OCI-LY7 (cell line): ENCODE data around the gene TAOK3. TPM values are rescaled to one million over a fixed set of nuclear protein-coding genes. Genes with fewer than 3 reads are reported as not detected.

Source experiments
- BruUV-seq: library from RNA; stranded (reverse); fragments of 400-500 nt; replicated peaks from 2 replicates; lab custom pipeline; 2021; lab: Mats Ljungman, UMichigan
- CTCF ChIA-PET: fragments of 300-600 bp; sonication (Branson Sonifier 250); formaldehyde crosslinking; loops from one replicate; lab custom pipeline; 2022; ENCODE audit warnings: antibody characterized with exemption; ENCODE audit not compliant: unreplicated experiment; lab: Charles Lee
- POLR2A ChIA-PET: fragments of 300-600 bp; sonication (Branson Sonifier 250); formaldehyde crosslinking; loops from one replicate; lab custom pipeline; 2022; ENCODE audit warnings: antibody characterized with exemption; lab: Charles Lee
- DNase-seq: peaks from one replicate; pipeline ENCODE4 v3.0.0-alpha.2; 2015; ENCODE audit warnings: low spot score
- H2AFZ ChIP-seq: fragments of 200-600 bp; sonication (generic), shearing (Covaris generic); 2 replicates; pipeline ENCODE4 v1.6.1; 2014; ENCODE audit warnings: mild to moderate bottlenecking, antibody characterized with exemption, low read length, moderate library complexity
- H3K27ac ChIP-seq: fragments of 200-600 bp; sonication (generic); 2 replicates; pipeline ENCODE4 v1.5.1; 2014; ENCODE audit warnings: mixed run types, low read depth, mild to moderate bottlenecking, moderate library complexity, low read length, inconsistent platforms; ENCODE audit not compliant: poor library complexity, severe bottlenecking
- H3K36me3 ChIP-seq: fragments of 200-600 bp; sonication (generic); 2 replicates; pipeline ENCODE4 v1.6.1; 2014; ENCODE audit warnings: mild to moderate bottlenecking, antibody characterized with exemption, low read length, moderate library complexity, mixed read lengths; ENCODE audit not compliant: insufficient read depth
- H3K4me1 ChIP-seq: fragments of 200-600 bp; sonication (generic); 2 replicates; pipeline ENCODE4 v1.5.1; 2014; ENCODE audit warnings: mild to moderate bottlenecking, low read length; ENCODE audit not compliant: insufficient read depth, poor library complexity, severe bottlenecking
- H3K4me2 ChIP-seq: fragments of 200-600 bp; sonication (generic); 2 replicates; pipeline ENCODE4 v1.6.1; 2014; ENCODE audit warnings: mild to moderate bottlenecking, low read length
- H3K4me3 ChIP-seq: fragments of 200-600 bp; sonication (generic); 2 replicates; pipeline ENCODE4 v1.5.1; 2014; ENCODE audit warnings: mild to moderate bottlenecking, low read depth, low read length; ENCODE audit not compliant: poor library complexity, severe bottlenecking
- H3K79me2 ChIP-seq: fragments of 200-600 bp; sonication (generic); 2 replicates; pipeline ENCODE4 v1.6.1; 2016; ENCODE audit warnings: low read depth, mild to moderate bottlenecking, low read length, moderate library complexity, mixed read lengths; ENCODE audit not compliant: insufficient read depth
- H3K9me2 ChIP-seq: fragments of 200-600 bp; sonication (generic); 2 replicates; pipeline ENCODE4 v1.6.1; 2016; ENCODE audit warnings: mild to moderate bottlenecking, low read length, mixed read lengths; ENCODE audit not compliant: insufficient read depth
- H3K9me3 ChIP-seq: fragments of 200-600 bp; sonication (generic); 2 replicates; pipeline ENCODE4 v1.6.1; 2014; ENCODE audit warnings: mild to moderate bottlenecking, mixed run types, low read length, mixed read lengths
- H4K20me1 ChIP-seq: fragments of 200-600 bp; sonication (generic); 2 replicates; pipeline ENCODE4 v1.6.1; 2014; ENCODE audit warnings: mild to moderate bottlenecking, antibody characterized with exemption, low read length, moderate library complexity, mixed read lengths; ENCODE audit not compliant: insufficient read depth
- EZH2phosphoT487 ChIP-seq: fragments of 200-600 bp; sonication (generic); IDR thresholded peaks from 2 replicates; pipeline ENCODE4 v1.6.1; 2018; ENCODE audit warnings: low read depth, borderline replicate concordance, mild to moderate bottlenecking, mixed run types, antibody characterized with exemption, low read length, moderate library complexity, mixed read lengths
- intact Hi-C: fragments of 100-400 bp; cut with micrococcal nuclease; formaldehyde crosslinking; loops from one replicate; pipeline ENCODE4 v1.10.0; 2022; ENCODE audit not compliant: unreplicated experiment
- total RNA-seq, 2 experiments: library from RNA; depleted of rRNA in 1 of 2; stranded (reverse); fragments of >200 nt in 1 of 2; shearing (Covaris generic) in 1 of 2; gene quantifications; 2 replicates each; pipeline ENCODE4 v1.2.3, GENCODE V29; 2014 to 2022
- TF ChIP-seq, protein P1 (sequence below): fragments of 200-600 bp; sonication (generic); conservative IDR thresholded peaks from 2 replicates; pipeline ENCODE4 v1.5.1; 2014; ENCODE audit warnings: mild to moderate bottlenecking, antibody characterized with exemption, low read length, moderate library complexity, mixed read lengths

Gene TAOK3
- total RNA-seq, 2 experiments from 2014 or later = 30.7 to 56.0 TPM

DNA sequence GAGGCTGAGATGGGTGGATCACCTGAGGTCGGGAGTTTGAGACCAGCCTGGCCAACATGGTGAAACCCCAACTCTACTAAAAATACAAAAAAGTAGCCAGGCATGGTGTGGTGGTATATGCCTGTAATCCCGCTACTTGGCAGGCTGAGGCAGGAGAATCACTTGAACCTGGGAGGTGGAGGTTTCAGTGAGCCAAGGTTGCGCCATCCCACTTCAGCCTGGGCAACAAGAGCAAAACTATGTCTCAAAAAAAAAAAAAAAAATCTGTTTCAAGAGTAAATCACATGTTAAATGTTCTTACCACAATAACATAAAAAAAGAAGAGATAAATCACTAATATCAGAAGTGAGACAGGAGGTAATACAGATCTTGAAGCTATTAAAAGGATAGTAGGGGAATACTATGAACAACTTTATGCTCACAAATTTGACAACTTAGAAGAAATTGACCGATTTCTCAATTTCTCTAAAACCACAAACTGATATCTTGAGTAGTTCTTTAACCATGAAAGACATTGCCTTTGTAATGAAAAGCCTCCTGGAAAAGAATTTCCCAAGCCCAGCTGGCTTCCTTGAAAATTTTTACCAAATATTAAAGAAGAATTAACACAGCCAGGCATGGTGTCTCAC lies 37.7 kb downstream of the TAOK3 start:
- TF ChIP-seq EZH2phosphoT487 = no peak
- TF ChIP-seq, protein P1, sequence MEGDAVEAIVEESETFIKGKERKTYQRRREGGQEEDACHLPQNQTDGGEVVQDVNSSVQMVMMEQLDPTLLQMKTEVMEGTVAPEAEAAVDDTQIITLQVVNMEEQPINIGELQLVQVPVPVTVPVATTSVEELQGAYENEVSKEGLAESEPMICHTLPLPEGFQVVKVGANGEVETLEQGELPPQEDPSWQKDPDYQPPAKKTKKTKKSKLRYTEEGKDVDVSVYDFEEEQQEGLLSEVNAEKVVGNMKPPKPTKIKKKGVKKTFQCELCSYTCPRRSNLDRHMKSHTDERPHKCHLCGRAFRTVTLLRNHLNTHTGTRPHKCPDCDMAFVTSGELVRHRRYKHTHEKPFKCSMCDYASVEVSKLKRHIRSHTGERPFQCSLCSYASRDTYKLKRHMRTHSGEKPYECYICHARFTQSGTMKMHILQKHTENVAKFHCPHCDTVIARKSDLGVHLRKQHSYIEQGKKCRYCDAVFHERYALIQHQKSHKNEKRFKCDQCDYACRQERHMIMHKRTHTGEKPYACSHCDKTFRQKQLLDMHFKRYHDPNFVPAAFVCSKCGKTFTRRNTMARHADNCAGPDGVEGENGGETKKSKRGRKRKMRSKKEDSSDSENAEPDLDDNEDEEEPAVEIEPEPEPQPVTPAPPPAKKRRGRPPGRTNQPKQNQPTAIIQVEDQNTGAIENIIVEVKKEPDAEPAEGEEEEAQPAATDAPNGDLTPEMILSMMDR = no peak
- BruUV-seq = no TSS peak
- H3K4me1 ChIP-seq = peaks cover 11% of the 10 kb centered on the region
- H2AFZ ChIP-seq = no peak overlapping the region
- H3K4me2 ChIP-seq = no peak overlapping the region
- no peak for DNase-seq
- POLR2A ChIA-PET = interaction anchor here (0.7 kb wide), 1 partner anchor 43 kb away, joined by 4 read pairs; no protein-coding TSS in a partner anchor
- 0 out of 2 replicates have a peak, but pooled peaks cover 3% of the 10 kb centered on the region for H4K20me1 ChIP-seq
- H3K36me3 ChIP-seq = peaks cover 11% of the 10 kb centered on the region
- intact Hi-C loops = no loop called here
- H3K9me3 ChIP-seq = no peaks in the 10 kb centered on the region
- H3K27ac ChIP-seq = no peak overlapping the region
- no peaks in the 10 kb centered on the region for H3K9me2 ChIP-seq
- no peak overlapping the region for H3K4me3 ChIP-seq
- CTCF ChIA-PET = no interaction called here
- peaks cover 34% of the 10 kb centered on the region; the same call in 1 of the 2 replicates for H3K79me2 ChIP-seq

DNA sequence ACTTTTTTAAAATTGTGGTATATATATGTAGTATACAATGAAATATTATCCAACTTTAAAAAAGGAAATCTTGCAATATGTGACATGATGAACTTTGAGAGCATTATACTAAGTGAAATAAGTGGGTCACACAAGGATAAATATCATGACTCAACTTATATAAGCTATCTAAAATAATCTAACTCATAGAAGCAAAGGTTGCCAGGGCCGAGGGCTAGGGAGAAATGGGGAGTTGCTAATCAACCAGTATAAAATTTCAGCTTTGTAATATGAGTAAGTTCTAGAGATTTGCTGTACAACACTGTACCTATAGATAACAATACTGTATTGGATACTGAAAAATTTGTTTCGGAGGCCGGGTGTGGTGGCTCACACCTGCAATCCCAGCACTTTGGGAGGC lies 38.5 kb downstream of the TAOK3 start:
- TF ChIP-seq, protein P1 = no peak
- no peak for TF ChIP-seq EZH2phosphoT487
- no peak overlapping the region for H2AFZ ChIP-seq
- H3K4me2 ChIP-seq = no peak overlapping the region
- H3K36me3 ChIP-seq = peaks cover 11% of the 10 kb centered on the region
- H3K9me3 ChIP-seq = no peaks in the 10 kb centered on the region
- no peaks in the 10 kb centered on the region for H3K9me2 ChIP-seq
- intact Hi-C loops = no loop called here
- peaks cover 19% of the 10 kb centered on the region for H3K4me1 ChIP-seq
- CTCF ChIA-PET = no interaction called here
- H3K4me3 ChIP-seq = no peak overlapping the region
- H3K79me2 ChIP-seq = peaks cover 34% of the 10 kb centered on the region
- no peak overlapping the region for H3K27ac ChIP-seq
- no TSS peak for BruUV-seq
- no peaks in the 10 kb centered on the region for H4K20me1 ChIP-seq
- DNase-seq = no peak
- POLR2A ChIA-PET = interaction anchor here (0.7 kb wide), 1 partner anchor 44 kb away, joined by 4 read pairs; no protein-coding TSS in a partner anchor

DNA sequence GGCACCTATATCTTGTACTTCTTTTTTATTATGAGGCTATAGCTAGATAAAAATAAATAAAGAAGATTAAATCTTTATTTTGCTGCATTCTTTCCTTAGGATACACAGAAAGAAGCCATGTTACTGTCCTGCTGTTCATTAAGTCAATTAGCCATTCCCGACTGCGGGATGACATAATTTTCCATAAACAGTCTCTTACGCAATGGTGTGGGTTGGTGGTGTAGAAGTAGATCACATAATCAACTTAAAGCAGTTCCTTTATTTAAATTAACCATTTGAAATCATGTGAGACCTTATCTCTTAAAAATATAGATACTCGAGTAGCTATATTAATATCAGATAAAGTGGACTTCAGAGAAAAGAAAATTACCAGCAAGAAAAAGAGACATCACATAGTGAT lies 40.2 kb downstream of the TAOK3 start:
- DNase-seq = no peak
- Histone ChIP-seq H3K9me3 (no peaks in the 10 kb centered on the region), H4K20me1 (no peaks in the 10 kb centered on the region), H3K4me1 (peaks cover 27% of the 10 kb centered on the region), H3K79me2 (peaks cover 47% of the 10 kb centered on the region), H2AFZ (no peak overlapping the region), H3K4me3 (no peak overlapping the region), H3K36me3 (peaks cover 11% of the 10 kb centered on the region), H3K9me2 (no peaks in the 10 kb centered on the region), H3K4me2 (no peak overlapping the region), H3K27ac (no peak overlapping the region)
- intact Hi-C loops = no loop called here
- BruUV-seq = no TSS peak
- CTCF ChIA-PET = no interaction called here
- TF ChIP-seq, protein P1 = no peak
- no peak for TF ChIP-seq EZH2phosphoT487
- POLR2A ChIA-PET = interaction anchor here (0.7 to 1.5 kb wide), 4 partner anchors 10 to 27 kb away, joined by 3 to 4 read pairs (median 4); no protein-coding TSS in a partner anchor
